ENCODE results near the gene CYP4A11. TPM values are rescaled to one million over a fixed set of nuclear protein-coding genes. Genes with fewer than 3 reads are reported as not detected.

Gene CYP4A11
- total and polyA plus RNA-seq, 4 donors: 190 to 582 (median 383) TPM

DNA sequence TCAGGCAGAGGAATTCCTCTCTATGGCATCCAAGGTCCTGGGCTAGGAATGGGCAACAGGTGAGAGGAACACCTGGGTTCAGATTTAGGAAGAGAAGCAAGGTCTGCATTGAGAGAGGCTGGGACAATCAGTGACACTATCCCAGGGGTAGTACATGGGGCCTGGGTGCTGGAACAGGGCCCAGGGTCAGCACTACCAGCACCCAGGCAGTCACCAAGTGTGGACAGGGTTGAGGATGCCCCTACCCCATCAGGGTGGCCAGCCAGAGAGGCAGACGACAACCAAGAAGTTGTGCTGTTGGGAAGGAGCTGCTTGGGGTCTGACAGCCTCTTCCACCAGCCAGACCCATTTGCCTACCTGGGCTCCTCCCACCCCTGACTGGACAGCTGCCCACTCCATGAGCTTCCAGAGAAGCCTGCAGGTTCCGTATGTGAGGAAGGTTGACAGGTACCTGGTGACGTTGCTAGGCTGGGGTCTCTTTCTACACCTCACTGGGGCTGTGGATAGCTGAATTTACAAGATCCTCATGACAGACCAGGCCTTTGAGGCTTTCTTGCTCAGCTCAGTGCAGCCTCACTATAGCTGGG lies 13.9 kb downstream of the CYP4A11 start:
- Histone ChIP-seq H3K9ac (ENCODE audit: low read depth in 1 of 2, low read length in 2 of 2) (no peak overlapping the region), H3K36me3 (ENCODE audit: control insufficient read depth in 4 of 4, insufficient read depth in 3 of 4, low read depth in 1 of 4, low read length in 3 of 4) (peaks cover 2 to 9% (median 4%) of the 10 kb centered on the region in 4 donors), H3K9me3 (ENCODE audit: control insufficient read depth in 4 of 4, low read length in 3 of 4) (no peaks in the 10 kb centered on the region), H3K27me3 (ENCODE audit: control insufficient read depth in 4 of 4, insufficient read depth in 4 of 4, low read length in 3 of 4) (no peaks in the 10 kb centered on the region), H3K27ac (ENCODE audit: low read depth in 1 of 2, low read length in 2 of 2) (no peak overlapping the region), H3K4me1 (ENCODE audit: control insufficient read depth in 4 of 4, insufficient read depth in 4 of 4, low read length in 3 of 4) (no peaks in the 10 kb centered on the region), H3K4me3 (ENCODE audit: low read depth in 1 of 3, low read length in 3 of 3) (no peak overlapping the region)
- no peak for DNase-seq (ENCODE audit: low spot score)
- 36% methylated on average over 3 of the region's 3 CpGs for WGBS
- TF ChIP-seq ZBTB33 (IDR thresholded peaks at IDR 0.05) (no peak), MAX (IDR thresholded peaks at IDR 0.05) (no peak)

DNA sequence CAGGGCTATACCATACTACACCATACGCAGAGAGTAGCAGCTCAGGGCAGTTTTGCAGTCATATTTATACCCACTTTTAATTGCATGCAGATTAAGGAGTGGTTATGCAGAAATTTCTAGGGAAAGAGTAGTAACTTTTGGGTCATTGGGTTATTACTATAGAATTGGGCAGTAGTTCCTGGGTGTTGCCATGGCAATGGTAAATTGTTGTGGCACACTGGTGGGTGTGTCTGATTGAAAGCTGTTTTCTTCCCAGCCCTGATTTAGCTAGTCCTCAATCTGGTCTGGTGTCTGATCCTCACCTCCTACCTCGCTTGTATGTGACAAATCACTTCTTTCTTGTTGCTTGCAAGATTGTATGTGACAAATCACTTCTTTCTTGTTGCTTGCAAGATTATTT lies 30.5 kb downstream of the CYP4A11 start:
- Histone ChIP-seq H3K4me1 (ENCODE audit: control insufficient read depth in 4 of 4, insufficient read depth in 4 of 4, low read length in 3 of 4) (peaks cover 0 to 7% (median under 1%) of the 10 kb centered on the region in 4 donors), H3K9ac (ENCODE audit: low read depth in 1 of 2, low read length in 2 of 2) (no peak overlapping the region), H3K36me3 (ENCODE audit: control insufficient read depth in 4 of 4, insufficient read depth in 3 of 4, low read depth in 1 of 4, low read length in 3 of 4) (no peaks in the 10 kb centered on the region), H3K27me3 (ENCODE audit: control insufficient read depth in 4 of 4, insufficient read depth in 4 of 4, low read length in 3 of 4) (no peaks in the 10 kb centered on the region), H3K4me3 (ENCODE audit: low read depth in 1 of 3, low read length in 3 of 3) (no peak overlapping the region), H3K9me3 (ENCODE audit: control insufficient read depth in 4 of 4, low read length in 3 of 4) (peaks cover 0 to 5% (median 0%) of the 10 kb centered on the region in 4 donors), H3K27ac (ENCODE audit: low read depth in 1 of 2, low read length in 2 of 2) (no peak overlapping the region)
- TF ChIP-seq ZBTB33 (IDR thresholded peaks at IDR 0.05): no peak
- TF ChIP-seq JUND (IDR thresholded peaks at IDR 0.05): no peak
- no peak for TF ChIP-seq HNF4A (conservative IDR thresholded peaks at IDR 0.05)
- TF ChIP-seq SP1 (IDR thresholded peaks at IDR 0.05): no peak
- no peak for TF ChIP-seq GABPA (IDR thresholded peaks at IDR 0.05 in 1 of 2, conservative IDR thresholded peaks at IDR 0.05 in 1 of 2)
- no peak for TF ChIP-seq ATF3 (IDR thresholded peaks at IDR 0.05)
- no peak for TF ChIP-seq EGR1 (IDR thresholded peaks at IDR 0.05; ENCODE audit: low read depth in 2 of 2)
- TF ChIP-seq, protein P1, sequence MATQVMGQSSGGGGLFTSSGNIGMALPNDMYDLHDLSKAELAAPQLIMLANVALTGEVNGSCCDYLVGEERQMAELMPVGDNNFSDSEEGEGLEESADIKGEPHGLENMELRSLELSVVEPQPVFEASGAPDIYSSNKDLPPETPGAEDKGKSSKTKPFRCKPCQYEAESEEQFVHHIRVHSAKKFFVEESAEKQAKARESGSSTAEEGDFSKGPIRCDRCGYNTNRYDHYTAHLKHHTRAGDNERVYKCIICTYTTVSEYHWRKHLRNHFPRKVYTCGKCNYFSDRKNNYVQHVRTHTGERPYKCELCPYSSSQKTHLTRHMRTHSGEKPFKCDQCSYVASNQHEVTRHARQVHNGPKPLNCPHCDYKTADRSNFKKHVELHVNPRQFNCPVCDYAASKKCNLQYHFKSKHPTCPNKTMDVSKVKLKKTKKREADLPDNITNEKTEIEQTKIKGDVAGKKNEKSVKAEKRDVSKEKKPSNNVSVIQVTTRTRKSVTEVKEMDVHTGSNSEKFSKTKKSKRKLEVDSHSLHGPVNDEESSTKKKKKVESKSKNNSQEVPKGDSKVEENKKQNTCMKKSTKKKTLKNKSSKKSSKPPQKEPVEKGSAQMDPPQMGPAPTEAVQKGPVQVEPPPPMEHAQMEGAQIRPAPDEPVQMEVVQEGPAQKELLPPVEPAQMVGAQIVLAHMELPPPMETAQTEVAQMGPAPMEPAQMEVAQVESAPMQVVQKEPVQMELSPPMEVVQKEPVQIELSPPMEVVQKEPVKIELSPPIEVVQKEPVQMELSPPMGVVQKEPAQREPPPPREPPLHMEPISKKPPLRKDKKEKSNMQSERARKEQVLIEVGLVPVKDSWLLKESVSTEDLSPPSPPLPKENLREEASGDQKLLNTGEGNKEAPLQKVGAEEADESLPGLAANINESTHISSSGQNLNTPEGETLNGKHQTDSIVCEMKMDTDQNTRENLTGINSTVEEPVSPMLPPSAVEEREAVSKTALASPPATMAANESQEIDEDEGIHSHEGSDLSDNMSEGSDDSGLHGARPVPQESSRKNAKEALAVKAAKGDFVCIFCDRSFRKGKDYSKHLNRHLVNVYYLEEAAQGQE (IDR thresholded peaks at IDR 0.05): no peak
- TF ChIP-seq FOXA1 (IDR thresholded peaks at IDR 0.05): no peak
- no peak for TF ChIP-seq RXRA (IDR thresholded peaks at IDR 0.05)
- no peak for TF ChIP-seq YY1 (IDR thresholded peaks at IDR 0.05)
- WGBS: 84% methylated on average over 2 of the region's 2 CpGs
- DNase-seq (ENCODE audit: low spot score): no peak
